HepG2 (cell line): ENCODE data around the gene CAD. TPM values are rescaled to one million over a fixed set of nuclear protein-coding genes. Genes with fewer than 3 reads are reported as not detected.

Experiments
- AGO2 ChIP-seq: fragments of 200-400 bp; formaldehyde crosslinking; optimal IDR thresholded peaks from 2 replicates; pipeline ENCODE3; 2017; ENCODE audit warnings: mild to moderate bottlenecking, low read depth, low read length, moderate library complexity
- CENPBD1 ChIP-seq: sonication (generic); formaldehyde crosslinking; IDR thresholded peaks from 2 replicates; pipeline ENCODE4 v1.8.0; 2022; ENCODE audit warnings: missing genetic modification reagents, low read depth, mild to moderate bottlenecking, borderline replicate concordance
- EED ChIP-seq: sonication (generic); formaldehyde crosslinking; IDR thresholded peaks from 2 replicates; pipeline ENCODE4 v1.5.0; 2020; ENCODE audit warnings: mild to moderate bottlenecking, missing genetic modification reagents
- KLF15 ChIP-seq: sonication (generic); formaldehyde crosslinking; IDR thresholded peaks from 2 replicates; pipeline ENCODE4 v1.8.1; 2023; ENCODE audit warnings: borderline replicate concordance, mild to moderate bottlenecking, inconsistent platforms, missing genetic modification reagents, mixed read lengths
- MXD3 ChIP-seq: IDR thresholded peaks from 2 replicates; pipeline ENCODE4 v1.6.1; 2016; ENCODE audit warnings: mild to moderate bottlenecking, missing biosample characterization, missing genetic modification reagents
- MZF1 ChIP-seq: sonication (generic); formaldehyde crosslinking; IDR thresholded peaks from 2 replicates; pipeline ENCODE4 v1.8.1; 2023; ENCODE audit warnings: mild to moderate bottlenecking, missing genetic modification reagents, borderline replicate concordance
- RNF219 ChIP-seq: sonication (generic); formaldehyde crosslinking; IDR thresholded peaks from 2 replicates; pipeline ENCODE4 v1.5.0; 2020; ENCODE audit warnings: mild to moderate bottlenecking, missing genetic modification reagents
- SMAD9 ChIP-seq: sonication (generic); formaldehyde crosslinking; IDR thresholded peaks from 2 replicates; pipeline ENCODE4 v1.5.1; 2020; ENCODE audit warnings: mild to moderate bottlenecking, missing genetic modification reagents
- SYNCRIP ChIP-seq: fragments of 200-400 bp; formaldehyde crosslinking; IDR thresholded peaks from 2 replicates; pipeline ENCODE4 v1.6.1; 2018; ENCODE audit warnings: mild to moderate bottlenecking, low read depth, low read length; ENCODE audit not compliant: insufficient read depth
- ZFP36L2 ChIP-seq: sonication (generic); formaldehyde crosslinking; IDR thresholded peaks from 2 replicates; pipeline ENCODE4 v1.4.0; 2020; ENCODE audit warnings: missing genetic modification reagents
- ZNF24 ChIP-seq: fragments of 450-650 bp; IDR thresholded peaks from 2 replicates; pipeline ENCODE4 v1.6.1; 2017; ENCODE audit warnings: antibody characterized with exemption, mild to moderate bottlenecking
- ZNF256 ChIP-seq: sonication (generic); formaldehyde crosslinking; conservative IDR thresholded peaks from 2 replicates; pipeline ENCODE4 v1.4.0; 2020; ENCODE audit warnings: missing genetic modification reagents
- ZNF281 ChIP-seq: sonication (generic); formaldehyde crosslinking; IDR thresholded peaks from 2 replicates; pipeline ENCODE4 v1.4.0; 2020; ENCODE audit warnings: missing genetic modification reagents, borderline replicate concordance
- ZNF496 ChIP-seq: sonication (generic); formaldehyde crosslinking; IDR thresholded peaks from 2 replicates; pipeline ENCODE4 v1.8.1; 2023; ENCODE audit warnings: mild to moderate bottlenecking, moderate library complexity, missing genetic modification reagents; ENCODE audit not compliant: insufficient replicate concordance
- ZNF513 ChIP-seq: sonication (generic); formaldehyde crosslinking; conservative IDR thresholded peaks from 2 replicates; pipeline ENCODE4 v1.5.0; 2020; ENCODE audit warnings: missing genetic modification reagents
- ZNF672 ChIP-seq: sonication (generic); formaldehyde crosslinking; IDR thresholded peaks from 2 replicates; pipeline ENCODE4 v1.8.1; 2022; ENCODE audit warnings: missing genetic modification reagents
- ZNF773 ChIP-seq: sonication (generic); formaldehyde crosslinking; IDR thresholded peaks from 2 replicates; pipeline ENCODE4 v1.4.0; 2020; ENCODE audit warnings: missing genetic modification reagents, borderline replicate concordance
- ZNF775 ChIP-seq: sonication (generic); formaldehyde crosslinking; IDR thresholded peaks from 2 replicates; pipeline ENCODE4 v1.4.0; 2020; ENCODE audit warnings: missing genetic modification reagents, mild to moderate bottlenecking, moderate library complexity, borderline replicate concordance
- polyA plus RNA-seq, 8 experiments: library from polyadenylated mRNA; depleted of rRNA in 3 of 8; stranded (reverse) in 7 of 8; unstranded in 1 of 8; fragments of >200 nt; fragmentation: Illumina TruSeq in 4 of 8; extraction: Trizol in 4 of 8; gene quantifications; 2 replicates each; pipeline versions ENCODE4 v1.2.1 to v1.2.3, GENCODE V29; 2011 to 2016; ENCODE audit warnings: low read depth in 4 of 8, missing spikeins in 1 of 8, mixed read lengths in 1 of 8; ENCODE audit not compliant: insufficient read depth in 1 of 8
- total RNA-seq, 5 experiments: library from RNA; depleted of rRNA; stranded (reverse); fragments of >200 nt; fragmentation: Illumina TruSeq; extraction: Trizol; gene quantifications; 2 replicates each; pipeline ENCODE4 v1.2.3, GENCODE V29; 2016; ENCODE audit warnings: low read depth in 1 of 5

CAD gene
- total and polyA plus RNA-seq, 2 of the 13 experiments (the other 11 are each of a cell fraction or from before 2014, with no cell fraction given) = 21.7 to 37.0 TPM

GRCh38 chr2:27211943-27212625 lies 5.1 kb upstream of the CAD start, which contains the start of the genes ATRAID and SLC5A6 (continued):
- peak; percentile 92; the same call in 1 of the 2 replicates for TF ChIP-seq RNF219 (CRISPR knock-in tag)
- no peak for TF ChIP-seq SMAD9 (CRISPR knock-in tag)
- TF ChIP-seq CENPBD1 (CRISPR knock-in tag) = no peak; the same call in 1 of the 2 replicates
- TF ChIP-seq EED (CRISPR knock-in tag) = peak; percentile 8; the same call in 1 of the 2 replicates
- peak; percentile 89; the same call in 1 of the 2 replicates for TF ChIP-seq ZNF773 (CRISPR knock-in tag)
- no peak for TF ChIP-seq ZNF672 (CRISPR knock-in tag)
- TF ChIP-seq ZNF513 (CRISPR knock-in tag) = no peak
- no peak; the same call in 1 of the 2 replicates for TF ChIP-seq ZNF24
- peak; percentile 67; the same call in 1 of the 2 replicates for TF ChIP-seq ZFP36L2 (CRISPR knock-in tag)
- TF ChIP-seq KLF15 = no peak; the same call in 1 of the 2 replicates
- TF ChIP-seq ZNF256 (CRISPR knock-in tag) = peak; percentile 92
- TF ChIP-seq MXD3 (CRISPR knock-in tag) = peak; percentile 12; the same call in 1 of the 2 replicates
- peak; percentile 50; the same call in 1 of the 2 replicates for TF ChIP-seq ZNF281 (CRISPR knock-in tag)
- TF ChIP-seq ZNF775 (CRISPR knock-in tag) = no peak
- TF ChIP-seq SYNCRIP = no peak
- peak; percentile 84 for TF ChIP-seq AGO2
- no peak for TF ChIP-seq ZNF496 (CRISPR knock-in tag)
- no peak for TF ChIP-seq MZF1 (CRISPR knock-in tag)
